Sciatic nerve (tissue), 2 donors: Measurements from ENCODE around the gene CRISP1. TPM values are rescaled to one million over a fixed set of nuclear protein-coding genes. Genes with fewer than 3 reads are reported as not detected.
"Not testable (repeated sequence)": the region's sequence is repeated elsewhere in the genome, so short reads cannot be mapped to it uniquely, and the experiment has no call there.

Experiments
- ATAC-seq: fragments of 200-7000 bp; cut with Tn5 transposase; one replicate; pipeline ENCODE4 v1.9.1; 2020; ENCODE audit warnings: mild to moderate bottlenecking, moderate library complexity
- DNase-seq: peaks from one replicate; pipeline ENCODE4 v3.0.0-alpha.2; 2020; ENCODE audit warnings: low spot score
- intact Hi-C: fragments of 100-400 bp; cut with DNase I; formaldehyde crosslinking; loops from one replicate; pipeline ENCODE4 v1.14.2; 2022
- total RNA-seq: library from RNA; stranded (reverse); fragmentation: NEBNext Ultra II Directional; extraction: Animal tissue kit (Norgen Biotek cat#: 25700); gene quantifications from one replicate; pipeline ENCODE4 v1.2.1, GENCODE V29; 2021
- donor health status: DM: no; HTN: no; CAD: no.
- donor health status: DM: no; HTN: no; CAD: no.

Gene CRISP1
- total RNA-seq, result not detected

- ATAC-seq, result no peak
- DNase-seq, result no peak
- intact Hi-C loops, result no loop called here
Observed at GRCh38 chr6:49866485-49866943, at the start of gene CRISP1. Gene CRISP1, minus strand, starts transcription at chr6:49866535. Its CDS starts 9,135 bp downstream, at chr6:49857400.

GRCh38 chr6:49915035-49915434, 48.7 kb upstream of the CRISP1 start:
- ATAC-seq, result no peak
- intact Hi-C loops, result no loop called here

GRCh38 chr6:49913636-49914375, 47.5 kb upstream of the CRISP1 start:
- intact Hi-C loops, result no loop called here

More at GRCh38 chr6:49915035-49915434, 48.7 kb upstream of the CRISP1 start:
- DNase-seq, result no peak

GRCh38 chr6:49912196-49912595, 45.9 kb upstream of the CRISP1 start:
- intact Hi-C loops, result no loop called here
- DNase-seq, result no peak
- ATAC-seq, result no peak

More at GRCh38 chr6:49913636-49914375, 47.5 kb upstream of the CRISP1 start:
- ATAC-seq (no peak), DNase-seq (no peak)

- no peak for DNase-seq
- intact Hi-C loops, result no loop called here
- ATAC-seq, result no peak
Observed at GRCh38 chr6:49911252-49911651, 44.9 kb upstream of the CRISP1 start.

- intact Hi-C loops, result no loop called here
- no peak for ATAC-seq
- no peak for DNase-seq
Observed at GRCh38 chr6:49909563-49909962, 43.2 kb upstream of the CRISP1 start.

- intact Hi-C loops, result no loop called here
- ATAC-seq (no peak), DNase-seq (no peak)
Observed at GRCh38 chr6:49906526-49906925, 40.2 kb upstream of the CRISP1 start.

- intact Hi-C loops, result no loop called here
- ATAC-seq (no peak), DNase-seq (no peak)
Observed at GRCh38 chr6:49905296-49905695, 39.0 kb upstream of the CRISP1 start.

GRCh38 chr6:49902856-49903255, 36.5 kb upstream of the CRISP1 start:
- DNase-seq, result no peak
- no peak for ATAC-seq
- intact Hi-C loops, result no loop called here

GRCh38 chr6:49898904-49899566, 32.7 kb upstream of the CRISP1 start:
- DNase-seq, result no peak

GRCh38 chr6:49895553-49895952, 29.2 kb upstream of the CRISP1 start:
- ATAC-seq, intact Hi-C loops, DNase-seq: not testable (repeated sequence)

More at GRCh38 chr6:49898904-49899566, 32.7 kb upstream of the CRISP1 start:
- no peak for ATAC-seq
- intact Hi-C loops, result no loop called here

GRCh38 chr6:49892280-49892679, 25.9 kb upstream of the CRISP1 start:
- ATAC-seq, result no peak
- intact Hi-C loops, result no loop called here
- DNase-seq, result no peak

GRCh38 chr6:49890988-49891387, 24.7 kb upstream of the CRISP1 start:
- DNase-seq (no peak), ATAC-seq (no peak)
- intact Hi-C loops, result no loop called here

- DNase-seq, result no peak
- no peak for ATAC-seq
- intact Hi-C loops, result no loop called here
Observed at GRCh38 chr6:49888742-49889431, 22.6 kb upstream of the CRISP1 start.

GRCh38 chr6:49868951-49869529, 2.7 kb upstream of the CRISP1 start:
- DNase-seq (no peak), ATAC-seq (no peak)
- intact Hi-C loops, result no loop called here

GRCh38 chr6:49856282-49856681, 10.1 kb downstream of the CRISP1 start:
- ATAC-seq (no peak), DNase-seq (no peak)
- intact Hi-C loops, result no loop called here

GRCh38 chr6:49855221-49855620, 11.1 kb downstream of the CRISP1 start:
- intact Hi-C loops, result no loop called here
- no peak for DNase-seq
- ATAC-seq, result no peak

GRCh38 chr6:49852975-49853374, 13.4 kb downstream of the CRISP1 start:
- ATAC-seq (no peak), DNase-seq (no peak)
- intact Hi-C loops, result no loop called here

- DNase-seq, result no peak
- intact Hi-C loops, result no loop called here
- ATAC-seq, result no peak
Observed at GRCh38 chr6:49849213-49849907, 17.0 kb downstream of the CRISP1 start.
